EH (cell line): ENCODE results near the gene PACRG.

Source experiments
- DNase-seq: peaks from one replicate; pipeline ENCODE4 v3.0.0-alpha.2; 2015; ENCODE audit warnings: low read depth

PACRG gene

DNA sequence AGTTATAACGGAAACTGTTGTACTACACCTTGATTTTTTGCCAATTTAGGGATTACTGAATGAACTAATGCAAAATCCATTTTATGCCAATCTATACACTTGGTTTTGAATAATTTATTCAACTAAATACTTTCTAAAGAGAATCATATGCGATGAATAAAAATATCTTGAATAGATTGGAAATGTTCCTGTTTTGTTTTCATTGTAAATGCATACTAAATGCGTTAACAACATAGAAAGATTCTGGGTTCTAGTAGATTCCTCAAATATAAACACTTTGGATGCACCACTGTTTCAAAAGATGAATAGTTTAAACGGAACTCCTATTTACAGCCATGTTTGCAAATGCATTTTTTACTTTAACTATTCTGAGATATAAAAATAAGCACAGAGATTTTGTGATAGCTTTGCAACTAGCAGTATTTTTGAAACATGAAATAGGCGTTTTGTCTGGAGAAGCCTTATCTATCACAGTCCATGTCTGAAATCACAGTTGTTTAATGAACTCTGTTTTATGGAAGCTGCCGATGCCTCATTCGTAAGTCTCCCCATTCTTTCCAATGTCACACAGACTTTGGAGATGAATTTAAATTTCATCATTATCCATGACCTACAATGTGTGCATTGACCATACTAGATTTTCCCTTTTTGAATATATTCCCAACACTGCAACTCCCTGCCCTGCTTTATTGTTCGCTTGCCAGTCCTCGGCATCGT, 409.1 kb downstream of the PACRG start:
- no peak for DNase-seq

DNA sequence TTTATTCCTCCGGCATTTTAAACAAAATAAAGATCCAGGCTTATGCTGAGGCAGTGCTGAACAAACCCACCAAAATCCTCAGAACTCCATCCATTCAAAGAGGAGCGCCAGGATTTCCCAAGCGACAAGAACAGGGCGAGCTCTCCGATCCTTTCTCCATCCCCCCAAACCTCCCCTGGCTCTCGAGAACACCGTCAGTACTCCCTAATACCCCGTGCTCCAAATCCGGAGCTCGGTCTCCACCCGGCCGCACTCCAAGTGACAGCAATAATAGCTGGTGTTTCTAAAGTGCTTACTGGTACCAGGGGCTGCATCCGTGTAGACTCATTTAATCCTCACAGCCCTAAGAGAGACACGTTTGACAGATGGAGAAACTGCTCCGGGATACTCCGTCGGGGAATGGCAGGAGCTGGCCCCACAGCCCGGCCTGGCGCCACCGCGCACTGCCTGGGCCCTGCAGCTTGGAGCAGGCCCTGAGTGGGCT, 409.7 kb downstream of the PACRG start:
- DNase-seq = no peak

DNA sequence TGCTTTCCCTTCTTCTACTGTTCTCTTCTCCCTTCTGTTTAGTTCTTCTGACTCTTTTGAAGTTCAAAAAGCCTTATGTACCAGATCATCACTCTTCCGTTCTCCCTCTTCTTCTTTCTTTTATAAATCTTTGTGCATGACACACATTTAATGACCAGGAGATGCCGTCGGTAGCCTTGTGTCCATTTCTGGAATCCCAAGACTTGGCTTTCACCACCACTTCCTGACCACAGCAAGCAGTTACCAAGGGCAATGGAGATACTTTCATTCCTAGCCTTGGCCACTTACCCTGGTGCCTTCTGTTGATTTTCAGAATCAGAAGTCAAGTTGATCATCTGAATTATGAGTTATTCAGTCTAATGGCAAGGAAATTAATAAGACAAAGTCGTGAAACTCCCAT, 418.3 kb downstream of the PACRG start:
- no peak for DNase-seq

DNA sequence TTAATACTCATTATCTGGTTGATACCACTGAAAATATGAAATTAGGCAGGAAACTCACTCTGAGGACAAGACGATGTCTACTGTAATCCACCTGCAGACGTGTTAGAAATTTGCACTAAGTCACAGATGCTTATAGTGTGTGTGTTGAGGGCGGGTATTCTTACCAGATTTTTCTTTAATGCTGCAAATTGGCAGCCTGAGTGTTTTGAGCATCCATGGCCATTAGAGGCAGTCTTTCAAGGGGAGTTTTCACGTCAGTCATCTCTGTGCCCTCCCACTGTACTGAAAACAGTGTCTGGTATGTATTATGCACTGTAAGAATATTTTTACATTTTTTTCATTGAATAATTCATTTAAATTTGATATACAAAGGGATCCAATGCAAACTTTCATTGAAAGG, 420.2 kb downstream of the PACRG start:
- no peak for DNase-seq

DNA sequence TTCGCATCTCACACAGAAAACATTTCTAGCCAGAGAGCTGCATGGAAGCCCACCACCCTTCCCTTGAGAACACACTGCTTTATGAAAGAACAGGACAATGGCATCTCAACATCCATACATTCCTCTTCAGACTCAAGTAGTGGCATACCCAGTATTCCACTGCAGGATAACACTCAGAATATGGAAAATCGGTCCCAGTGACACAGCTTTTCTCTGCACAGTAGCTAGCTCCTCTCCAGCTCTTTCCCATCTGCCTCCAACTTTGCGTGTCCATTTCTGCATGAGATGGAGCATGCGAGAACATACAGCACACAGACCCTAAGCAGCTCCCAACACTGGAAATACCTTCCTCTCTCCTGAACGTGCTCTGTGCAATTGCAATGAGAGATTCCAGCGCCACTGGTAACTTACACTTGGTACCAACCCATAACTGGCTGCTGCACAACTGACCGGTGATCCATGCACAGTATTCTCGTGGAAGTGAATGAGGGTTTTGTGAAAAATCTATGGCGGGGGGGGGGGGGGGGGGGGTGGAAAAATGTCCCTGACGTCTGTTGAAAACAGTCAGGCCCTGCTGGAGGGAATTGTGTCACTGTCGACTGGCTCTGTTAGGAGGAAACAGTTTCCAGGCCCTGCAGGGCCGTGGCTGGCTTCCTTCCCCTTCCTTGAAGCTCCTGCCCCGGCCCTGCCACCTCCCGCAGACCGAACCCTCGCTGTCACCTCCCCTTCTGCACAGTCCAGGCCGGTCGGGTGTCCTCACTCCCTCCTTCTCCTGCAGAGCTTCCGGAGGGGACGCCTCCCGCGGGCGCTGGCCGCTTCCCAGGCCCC, 420.9 kb downstream of the PACRG start:
- no peak for DNase-seq

DNA sequence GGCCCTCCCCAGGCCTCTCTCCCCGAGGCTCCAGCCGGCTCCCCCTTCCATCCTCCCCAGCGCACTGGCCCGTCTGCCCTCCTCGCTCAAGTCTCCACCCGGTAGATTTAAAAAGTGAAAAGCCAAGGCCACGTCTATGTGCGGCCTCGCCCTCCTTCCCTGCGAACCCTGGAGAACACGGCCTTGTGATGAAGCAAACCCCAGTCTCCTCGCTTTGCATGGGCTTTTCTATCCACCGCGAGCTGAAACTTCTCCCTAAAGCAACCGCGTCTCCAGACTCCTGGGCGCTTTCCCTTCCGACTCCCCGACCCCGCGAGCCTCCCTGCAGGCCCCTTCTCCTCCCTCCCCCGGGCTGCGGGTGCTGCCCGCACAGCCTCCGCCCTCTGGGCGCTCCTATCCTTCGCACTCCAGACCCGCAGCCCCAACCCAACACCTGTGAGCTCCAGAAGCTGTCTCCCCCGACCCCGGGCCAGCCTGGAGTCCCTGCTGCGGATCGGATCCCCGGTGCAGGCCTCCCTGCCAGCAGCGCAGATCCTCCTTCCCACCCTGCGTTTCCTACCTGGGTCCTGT, 421.6 kb downstream of the PACRG start:
- DNase-seq = no peak

DNA sequence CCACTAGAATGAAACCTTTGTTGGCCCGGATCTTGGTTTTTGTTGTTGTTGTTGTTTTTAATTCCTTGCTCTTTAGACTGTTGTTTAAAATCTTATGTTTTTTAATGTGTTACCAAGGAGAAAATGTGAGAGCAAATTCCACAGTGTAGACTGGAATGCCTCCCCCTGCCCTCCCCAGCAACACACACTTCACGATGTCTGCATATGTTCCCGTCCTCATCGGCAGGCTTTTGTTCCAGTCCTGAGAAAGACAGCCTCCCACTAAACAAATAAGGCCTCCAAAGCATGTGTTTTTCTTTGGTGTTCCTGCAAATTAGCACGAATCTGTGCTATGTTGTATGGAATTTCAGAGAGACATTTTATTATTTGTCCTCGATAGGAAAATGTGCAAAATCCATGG, 423.4 kb downstream of the PACRG start:
- no peak for DNase-seq

DNA sequence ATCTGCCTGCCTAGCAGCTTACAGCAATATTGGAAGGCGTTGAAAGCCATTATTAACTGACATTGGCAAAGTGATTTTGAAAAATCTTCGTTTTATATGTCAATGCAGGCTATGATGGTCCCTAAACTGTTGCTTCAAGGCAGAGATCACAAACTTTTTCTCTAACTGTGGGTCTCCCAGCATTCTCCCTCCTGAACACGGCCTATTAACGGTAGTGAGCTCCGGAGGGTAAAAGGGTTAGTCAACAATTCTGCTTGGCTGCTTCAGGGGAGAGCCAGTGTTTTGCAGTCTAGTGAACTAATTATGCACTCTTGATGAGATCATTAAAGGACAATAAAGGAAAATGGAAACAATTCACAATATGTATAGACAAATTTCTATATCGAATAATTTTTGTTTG, 424.9 kb downstream of the PACRG start:
- DNase-seq = no peak

DNA sequence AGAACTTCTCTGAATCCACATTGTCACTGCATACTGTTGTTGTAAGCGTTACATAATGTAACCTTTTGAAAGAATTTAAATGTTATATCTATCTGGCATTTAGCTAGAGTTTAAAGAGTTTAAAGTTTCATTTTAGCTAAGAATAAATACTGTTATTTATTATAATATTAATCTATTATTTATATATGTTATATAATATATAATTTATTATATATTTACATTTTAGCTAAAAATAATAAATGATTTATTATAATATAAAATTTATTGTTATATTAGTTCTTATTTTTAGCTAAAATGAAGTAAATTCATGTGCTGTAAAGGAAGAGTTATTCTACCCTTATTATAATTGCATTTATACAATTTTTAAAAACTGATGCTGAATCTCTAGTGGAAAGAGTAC, 431.3 kb downstream of the PACRG start:
- no peak for DNase-seq

DNA sequence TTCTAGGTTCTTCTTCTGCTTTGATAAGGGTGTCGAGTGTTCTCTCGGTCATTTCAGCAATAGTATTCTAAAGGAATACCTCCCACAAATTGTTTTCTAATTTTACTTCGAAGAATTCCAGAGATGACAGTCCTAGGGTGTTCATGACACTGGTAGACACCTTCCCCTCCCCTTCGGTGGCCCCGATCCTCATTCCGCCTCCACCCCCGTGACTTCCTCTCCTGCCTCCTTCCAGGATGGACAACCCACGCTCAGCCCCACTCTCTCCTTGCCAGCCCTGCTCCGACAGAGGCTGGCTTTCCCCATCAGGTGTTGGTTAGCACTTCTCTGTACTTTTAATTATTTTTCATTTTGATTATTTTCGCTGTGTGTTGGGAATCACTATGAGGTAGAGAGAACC, 431.9 kb downstream of the PACRG start:
- DNase-seq = no peak

DNA sequence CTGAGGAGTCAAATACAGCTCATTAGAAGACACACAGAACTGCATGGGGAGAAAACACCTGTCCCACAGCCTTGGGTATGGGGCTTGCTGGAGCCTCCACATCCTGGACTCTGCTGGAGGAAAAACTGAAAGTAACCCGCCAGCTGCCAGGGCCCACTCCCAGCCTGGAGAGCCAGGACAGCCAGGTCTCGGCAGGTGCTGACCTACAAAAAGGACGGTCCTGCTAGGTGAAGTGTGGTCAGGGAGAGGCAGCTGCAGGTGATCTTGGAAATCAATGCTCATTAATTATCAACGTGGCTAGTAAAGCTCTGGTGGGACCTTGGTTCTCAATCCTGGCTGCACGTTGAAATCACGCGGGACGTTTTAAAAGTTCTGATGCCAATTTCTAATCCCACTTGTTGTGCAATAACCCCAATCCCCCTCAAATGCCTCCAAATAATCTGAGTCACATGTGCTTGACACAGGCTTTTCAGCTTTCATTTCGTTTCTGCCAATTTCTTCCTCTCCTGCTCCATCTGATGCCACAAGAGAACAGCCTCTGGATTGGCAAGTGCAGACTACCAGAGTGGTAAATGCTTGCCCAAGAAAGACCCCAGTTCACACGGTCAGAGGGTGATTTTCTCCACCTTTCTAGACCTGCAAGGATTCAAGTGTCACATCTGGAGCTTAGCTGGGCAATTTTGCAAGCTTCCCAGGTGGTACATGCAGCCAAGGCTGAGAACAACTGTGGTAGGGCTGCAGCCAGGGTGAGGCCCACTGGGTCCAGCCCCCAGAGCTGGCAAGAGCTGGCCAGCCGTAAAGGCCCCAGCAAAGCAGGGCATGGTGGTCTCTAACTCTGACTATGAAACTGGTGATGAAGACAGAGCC, 434.5 kb downstream of the PACRG start:
- DNase-seq = no peak

DNA sequence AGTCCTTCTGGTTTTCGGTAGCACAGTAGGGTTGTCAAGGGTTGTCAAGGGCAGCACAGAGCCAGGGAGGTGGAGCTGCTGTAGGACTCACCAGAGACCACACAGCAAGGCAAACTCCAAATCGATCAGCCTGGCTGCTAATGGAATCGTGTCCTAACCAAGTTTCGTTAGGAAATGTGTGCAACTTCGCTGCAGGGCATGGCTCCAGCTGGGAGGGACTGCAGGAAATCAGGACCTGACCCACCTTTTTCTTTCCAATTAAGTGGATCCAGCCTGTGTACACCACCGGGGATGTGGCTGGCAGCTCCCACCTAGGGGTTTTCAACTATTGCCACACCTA, 435.1 kb downstream of the PACRG start:
- no peak for DNase-seq

DNA sequence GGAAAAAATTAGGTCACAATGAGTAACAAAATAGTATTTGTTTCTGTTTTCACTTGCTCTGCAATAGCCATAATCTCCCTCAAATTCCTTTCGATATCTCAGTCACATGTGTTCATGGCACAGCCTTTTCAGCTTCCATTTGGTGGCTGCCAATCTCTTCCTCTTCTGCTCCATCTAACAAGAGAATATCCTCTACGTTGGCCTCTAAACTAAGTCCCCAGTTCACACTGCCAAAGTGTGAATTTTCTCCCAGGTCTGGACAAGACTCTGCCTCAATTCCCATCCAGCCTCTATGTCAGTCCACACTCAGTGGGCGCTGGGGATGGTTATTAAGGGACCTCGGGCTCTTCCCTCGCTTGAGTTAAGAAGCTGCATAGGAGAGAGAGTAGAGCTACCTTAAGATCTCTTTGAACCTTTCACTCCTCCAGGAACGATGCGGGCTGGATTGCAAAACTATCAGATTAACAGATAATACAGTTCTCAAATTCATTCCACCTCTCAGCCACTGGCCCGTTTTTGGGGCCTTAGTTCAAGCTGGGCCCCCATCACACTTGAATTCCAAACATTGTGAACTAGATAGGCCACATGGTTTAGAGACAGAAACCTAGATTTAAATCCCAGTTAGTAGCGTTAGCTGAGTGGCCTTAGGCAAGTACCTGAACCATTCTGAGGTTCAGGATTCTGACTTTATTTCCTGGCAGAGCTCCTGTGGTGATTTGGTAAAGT, 436.6 kb downstream of the PACRG start:
- DNase-seq = no peak

DNA sequence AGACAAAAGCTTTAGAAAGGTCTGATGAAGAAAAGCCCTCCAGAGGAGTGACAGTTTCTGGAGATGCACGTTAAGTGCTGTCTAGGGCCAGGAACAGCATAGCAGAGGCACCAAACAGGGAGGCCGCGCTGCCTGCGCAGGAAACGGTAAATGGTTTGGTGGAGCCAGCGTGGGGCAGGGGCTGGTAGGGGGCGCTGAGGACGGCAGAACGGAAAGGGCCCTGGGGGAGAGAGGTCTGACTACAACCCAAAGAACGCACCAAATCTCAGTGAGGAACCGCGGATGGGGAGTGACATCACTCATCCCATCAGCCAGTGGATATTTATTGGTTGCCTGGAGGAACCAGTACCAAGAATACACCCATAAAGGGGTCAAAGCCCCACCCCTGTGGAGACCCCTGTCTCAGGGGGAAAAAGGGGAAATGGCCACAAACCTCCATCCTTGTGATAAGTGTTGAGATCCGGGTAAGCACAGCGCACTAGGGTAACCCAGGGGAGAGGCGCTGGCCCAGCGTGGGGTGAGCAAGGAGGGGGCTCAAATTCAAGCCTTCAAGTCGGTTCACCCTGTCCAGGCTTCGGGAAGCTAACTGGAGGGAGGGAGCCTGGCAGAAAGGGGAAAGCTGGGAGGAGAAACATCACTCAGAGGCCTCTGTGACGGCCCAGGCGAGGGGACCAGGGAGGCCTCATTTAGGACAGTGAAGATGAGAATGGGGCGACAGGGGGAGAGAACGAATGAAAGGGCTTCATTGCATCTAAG, 437.6 kb downstream of the PACRG start:
- no peak for DNase-seq

DNA sequence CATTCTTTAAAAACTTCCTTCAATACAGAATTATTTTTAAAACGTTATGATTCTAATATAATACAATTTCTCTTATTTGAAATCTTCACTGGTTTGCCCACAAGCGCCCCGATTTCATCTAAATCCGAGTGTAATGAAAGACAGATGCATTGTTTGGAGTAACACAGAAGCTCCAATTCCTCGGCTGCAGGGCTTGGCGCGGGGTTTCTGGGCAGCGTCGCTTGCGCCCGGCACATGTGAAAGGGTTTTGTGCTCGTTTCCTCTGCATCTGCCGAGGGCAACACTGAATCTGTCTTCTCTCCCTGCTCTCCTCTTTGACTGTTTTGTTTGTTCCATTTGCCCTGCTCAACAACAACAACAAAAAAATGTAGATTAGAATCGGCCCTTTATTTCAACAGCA, 438.1 kb downstream of the PACRG start:
- no peak for DNase-seq

DNA sequence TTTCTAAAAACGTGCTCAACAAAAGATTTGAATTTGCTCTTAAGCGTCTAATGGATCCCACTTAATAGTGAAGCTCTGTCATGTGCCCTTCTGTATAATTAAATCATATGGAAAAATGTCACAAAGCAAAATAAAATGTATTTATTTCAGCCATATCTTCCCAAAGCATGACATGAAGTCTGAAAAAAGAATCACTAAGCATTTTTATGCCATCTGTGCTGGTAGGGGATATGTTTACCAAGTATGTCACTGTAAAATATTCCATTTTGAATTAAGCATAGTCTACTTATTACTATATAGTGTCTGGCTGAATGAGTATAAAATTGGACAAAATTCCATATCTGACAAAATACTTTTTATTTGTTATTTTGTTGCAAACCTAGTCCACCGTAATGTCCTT, 438.7 kb downstream of the PACRG start:
- DNase-seq = no peak

DNA sequence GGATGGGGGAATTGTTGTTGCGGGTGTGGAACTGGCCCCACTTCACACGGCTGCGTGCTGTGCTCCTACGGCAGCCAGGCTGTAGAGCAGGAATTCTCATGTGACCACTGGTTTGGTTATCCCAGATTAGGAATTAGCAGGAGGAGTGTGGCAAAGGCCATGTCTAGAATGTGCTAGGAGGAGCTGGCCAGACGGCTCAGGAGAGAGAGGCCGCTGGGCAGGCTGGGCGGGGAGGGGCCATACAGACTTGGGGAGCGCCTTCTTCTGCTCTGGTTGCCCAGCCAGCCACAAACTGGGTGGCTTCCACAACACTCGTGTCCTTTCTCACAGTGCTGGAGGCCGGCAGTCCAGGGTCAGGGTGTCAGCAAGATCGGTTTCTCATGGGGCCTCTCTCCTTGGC, 441.7 kb downstream of the PACRG start:
- DNase-seq = no peak

DNA sequence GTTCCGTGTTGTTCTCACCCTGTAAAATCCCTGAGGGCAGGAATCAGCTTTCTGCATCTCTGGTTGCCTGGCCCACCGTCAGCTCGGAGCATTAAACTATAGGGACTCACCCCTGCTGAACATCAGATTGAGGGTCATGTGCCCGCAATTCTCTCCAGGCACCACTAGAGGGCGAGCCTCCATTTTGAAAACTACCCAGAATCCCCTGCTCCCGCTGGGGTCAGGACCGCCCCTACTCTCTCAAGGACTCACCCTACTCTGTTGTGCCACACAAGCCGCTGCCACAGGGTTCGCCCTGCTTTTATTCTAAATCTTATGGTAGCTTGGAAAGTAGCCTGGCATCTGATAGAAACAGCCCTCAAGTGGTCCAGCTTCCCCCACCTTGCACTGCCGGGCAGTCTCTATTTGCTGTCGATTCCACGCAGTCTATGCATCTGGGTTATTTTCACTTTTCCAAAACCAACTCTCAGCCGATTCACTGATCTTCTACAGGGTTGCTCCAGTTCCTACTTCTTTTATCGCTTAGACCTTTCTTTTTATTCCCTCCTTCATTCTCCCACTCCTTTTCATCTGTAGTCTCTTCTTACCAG, 442.6 kb downstream of the PACRG start:
- no peak for DNase-seq

DNA sequence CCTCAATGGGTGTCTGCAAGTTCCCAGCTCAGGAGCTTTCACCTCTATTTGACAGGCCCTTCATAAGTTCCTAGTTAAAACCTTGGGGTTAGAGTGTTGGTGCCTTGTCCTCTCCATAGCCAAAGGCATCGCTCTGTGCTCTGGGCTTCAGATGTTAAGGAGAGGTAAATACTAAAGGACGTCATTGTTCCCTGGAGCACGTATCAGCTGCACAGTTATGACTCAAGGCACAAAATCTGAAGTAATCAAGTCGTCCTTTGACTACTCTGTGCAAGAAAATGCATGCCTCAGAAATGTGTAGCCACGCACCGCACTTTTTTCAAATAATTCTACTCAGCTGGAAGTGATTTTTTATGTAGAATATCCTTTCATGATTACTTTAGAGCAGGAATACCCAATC, 446.0 kb downstream of the PACRG start:
- no peak for DNase-seq

DNA sequence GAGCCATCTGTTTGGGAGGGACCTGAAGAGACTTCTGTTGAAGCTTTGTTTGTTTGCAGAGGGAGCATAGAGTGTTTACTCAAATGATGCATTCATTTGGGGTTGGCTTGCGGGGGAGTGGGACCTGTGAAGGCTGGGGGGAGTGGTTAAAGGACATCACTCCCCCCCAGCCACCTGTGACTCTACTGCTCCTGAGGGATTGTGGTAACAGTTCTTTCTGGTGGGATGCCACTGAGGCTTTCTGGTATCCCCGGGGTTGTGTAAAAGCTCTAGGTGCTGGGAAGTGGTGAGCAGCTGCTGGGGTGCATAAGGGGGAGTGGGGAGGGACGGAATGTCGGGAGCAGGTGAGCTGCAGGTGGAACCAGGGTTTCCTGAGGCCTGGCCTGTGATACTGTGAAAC, 447.5 kb downstream of the PACRG start:
- no peak for DNase-seq

DNA sequence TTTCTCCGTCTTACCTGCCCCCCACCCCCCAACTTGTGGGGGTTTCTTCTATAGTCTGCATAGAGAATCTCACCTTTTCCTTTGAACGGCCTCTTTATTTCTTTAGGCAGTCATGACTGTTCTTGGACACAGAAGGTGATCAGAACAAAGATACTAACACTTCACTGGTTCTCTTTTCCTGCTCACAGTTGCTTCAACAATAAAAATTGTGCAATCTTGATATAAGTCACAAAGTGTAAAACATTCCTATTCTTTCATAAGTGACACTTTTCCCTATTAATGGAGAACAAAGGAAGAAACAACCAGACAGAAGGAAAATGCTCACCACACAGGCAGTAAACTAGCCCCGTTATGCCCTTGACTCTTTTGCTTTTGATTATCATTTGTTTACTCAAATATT, 448.3 kb downstream of the PACRG start:
- no peak for DNase-seq
